Motor neuron (in vitro differentiated cells): ENCODE measurements around the gene ZNF148. TPM values are rescaled to one million over a fixed set of nuclear protein-coding genes. Genes with fewer than 3 reads are reported as not detected.

Experiments used
- ATAC-seq, 8 experiments: fragments of 200-7000 bp; cut with Tn5 transposase; replicated peaks in 6 of 8; 2 replicates each; pipeline ENCODE4 v1.8.0; 2021; ENCODE audit warnings: mild to moderate bottlenecking in 8 of 8, moderate library complexity in 8 of 8
- H3K27ac ChIP-seq, 2 donors: fragments of 250-450 bp; sonication (Bioruptor Pico); 2 replicates each; pipeline ENCODE4 v1.9.0; 2021; ENCODE audit warnings: antibody characterized with exemption in 2 of 2, mild to moderate bottlenecking in 2 of 2, moderate library complexity in 1 of 2
- H3K4me1 ChIP-seq, 2 donors: fragments of 250-450 bp; sonication (Bioruptor Pico); replicated peaks in 1 of 2; 2 replicates each; pipeline ENCODE4 v1.6.1; 2021; ENCODE audit warnings: antibody characterized with exemption in 2 of 2, mild to moderate bottlenecking in 2 of 2, moderate library complexity in 1 of 2
- H3K4me3 ChIP-seq, 5 donors: fragments of 250-450 bp; sonication (Bioruptor Pico); 2 replicates each; pipeline ENCODE4 v1.9.0; 2021; ENCODE audit warnings: antibody characterized with exemption in 5 of 5, mild to moderate bottlenecking in 5 of 5, moderate library complexity in 4 of 5
- WGBS, 10 experiments: fragments of 450-650 bp; shearing (Covaris generic); methylation state at CpG; one replicate each; pipeline ENCODE4 v1.0.0; 2022; 5-methylcytosine and 5-hydroxymethylcytosine counted together
- in situ Hi-C, 9 experiments: fragments of 400-800 bp; cut with MboI; loops; one replicate each; pipeline ENCODE4 v1.15.0; 2021; ENCODE audit warnings: low sequenced_read_pairs in 9 of 9, low pct_unique_long_range_greater_than_20kb in 2 of 9; ENCODE audit not compliant: unreplicated experiment in 9 of 9
- total RNA-seq, 8 experiments: library from RNA; unstranded; fragments of 300-600 nt; gene quantifications; 2 replicates each; pipeline versions ENCODE4 v1.2.3 to v1.2.4, GENCODE V29; 2022

Gene ZNF148
- total RNA-seq, 8 experiments from 2014 or later = 17.8 to 38.3 (median 22.4) TPM

- in situ Hi-C loops = no loop called here
- Histone ChIP-seq H3K27ac (no peak overlapping the region), H3K4me1 (no peaks in the 10 kb centered on the region), H3K4me3 (no peak overlapping the region)
- ATAC-seq = peak in 3 of 8 experiments; percentile 45 to 70 (median 47)
- WGBS, 10 experiments = 40 to 100% (median 82%) methylated on average over 1 to 4 of the region's 5 CpGs; no CpG with 5 or more reads in 2 of the 10 experiments
Observed at GRCh38 chr3:125194849-125195601, 180.1 kb downstream of the ZNF148 start.

- 83 to 100% (median 98%) methylated on average over 1 to 4 of the region's 7 CpGs; no CpG with 5 or more reads in 6 of the 10 experiments for WGBS, 10 experiments
- Histone ChIP-seq H3K4me1 (no peaks in the 10 kb centered on the region), H3K4me3 (no peak overlapping the region), H3K27ac (no peak overlapping the region)
- in situ Hi-C loops = no loop called here
- no peak for ATAC-seq
Observed at GRCh38 chr3:125194061-125194848, 180.9 kb downstream of the ZNF148 start.

- H3K4me3 ChIP-seq = no peak overlapping the region
- no peaks in the 10 kb centered on the region for H3K4me1 ChIP-seq
- WGBS, 10 experiments = 51 to 100% (median 70%) methylated on average over 1 to 9 of the region's 12 CpGs
- no peak overlapping the region for H3K27ac ChIP-seq
- in situ Hi-C loops = no loop called here
- peak in 7 of 8 experiments; percentile 17 to 53 (median 46) for ATAC-seq
Observed at GRCh38 chr3:125192190-125193035, 182.7 kb downstream of the ZNF148 start.

GRCh38 chr3:125191730-125192129 lies 183.4 kb downstream of the ZNF148 start:
- 43 to 100% (median 85%) methylated on average over 1 to 5 of the region's 7 CpGs; no CpG with 5 or more reads in 3 of the 10 experiments for WGBS, 10 experiments
- Histone ChIP-seq H3K4me3 (no peak overlapping the region), H3K4me1 (peaks cover 0 to 2% of the 10 kb centered on the region in 2 donors), H3K27ac (no peak overlapping the region)
- no peak for ATAC-seq
- in situ Hi-C loops = no loop called here

- in situ Hi-C loops = no loop called here
- ATAC-seq = peak in 2 of 8 experiments; percentile 9 to 27
- 0 to 100% (median 58%) methylated on average over 1 to 3 of the region's 4 CpGs; no CpG with 5 or more reads in 4 of the 10 experiments for WGBS, 10 experiments
- Histone ChIP-seq H3K4me1 (peaks cover 0 to 6% of the 10 kb centered on the region in 2 donors), H3K27ac (no peak overlapping the region), H3K4me3 (no peak overlapping the region)
Observed at GRCh38 chr3:125191256-125191655, 183.9 kb downstream of the ZNF148 start.

- 24 to 88% (median 62%) methylated on average over 1 to 3 of the region's 3 CpGs; no CpG with 5 or more reads in 6 of the 10 experiments for WGBS, 10 experiments
- Histone ChIP-seq H3K27ac (no peak overlapping the region), H3K4me3 (no peak overlapping the region), H3K4me1 (peaks cover 0 to 11% of the 10 kb centered on the region in 2 donors)
- no peak for ATAC-seq
- in situ Hi-C loops = no loop called here
Observed at GRCh38 chr3:125190786-125191185, 184.3 kb downstream of the ZNF148 start.

- Histone ChIP-seq H3K4me1 (peaks cover 0 to 13% of the 10 kb centered on the region in 2 donors), H3K27ac (no peak overlapping the region), H3K4me3 (no peak overlapping the region)
- in situ Hi-C loops = no loop called here
- ATAC-seq = no peak
- WGBS, 10 experiments = 72 to 100% (median 94%) methylated on average over 1 to 5 of the region's 7 CpGs; no CpG with 5 or more reads in 4 of the 10 experiments
Observed at GRCh38 chr3:125189378-125190165, 185.6 kb downstream of the ZNF148 start.

- H3K4me3 ChIP-seq = no peak overlapping the region
- 80 to 100% (median 100%) methylated on average over 1 to 2 of the region's 2 CpGs; no CpG with 5 or more reads in 3 of the 10 experiments for WGBS, 10 experiments
- H3K27ac ChIP-seq = no peak overlapping the region
- H3K4me1 ChIP-seq = peaks cover 0 to 13% of the 10 kb centered on the region in 2 donors
- ATAC-seq = no peak
- in situ Hi-C loops = no loop called here
Observed at GRCh38 chr3:125188955-125189354, 186.2 kb downstream of the ZNF148 start.

- in situ Hi-C loops = no loop called here
- Histone ChIP-seq H3K4me1 (peaks cover 0 to 13% of the 10 kb centered on the region in 2 donors), H3K27ac (no peak overlapping the region), H3K4me3 (no peak overlapping the region)
- 100% methylated on average over 1 of the region's 5 CpGs; no CpG with 5 or more reads in 8 of the 10 experiments for WGBS, 10 experiments
- ATAC-seq = no peak
Observed at GRCh38 chr3:125187599-125187910, 187.6 kb downstream of the ZNF148 start.

- H3K27ac ChIP-seq = no peak overlapping the region
- 80 to 100% methylated on average over 1 of the region's 20 CpGs; no CpG with 5 or more reads in 8 of the 10 experiments for WGBS, 10 experiments
- in situ Hi-C loops = no loop called here
- ATAC-seq = peak; percentile 20 to 69 (median 47)
- no peak overlapping the region for H3K4me3 ChIP-seq
- peaks cover 0 to 13% of the 10 kb centered on the region in 2 donors for H3K4me1 ChIP-seq
Observed at GRCh38 chr3:125186800-125187598, 188.1 kb downstream of the ZNF148 start.

GRCh38 chr3:125186261-125186787 lies 188.8 kb downstream of the ZNF148 start:
- ATAC-seq = peak; percentile 68 to 86 (median 80)
- WGBS, 10 experiments = 7 to 35% (median 21%) methylated on average over 1 to 8 of the region's 10 CpGs; no CpG with 5 or more reads in 2 of the 10 experiments
- Histone ChIP-seq H3K4me1 (peaks cover 0 to 13% of the 10 kb centered on the region in 2 donors), H3K4me3 (no peak overlapping the region), H3K27ac (no peak overlapping the region)
- in situ Hi-C loops = no loop called here
